Prostate gland (tissue), 2 donors: Measurements from ENCODE around the gene DLEU7.

Experiments
- POLR2A ChIP-seq: fragments of 450-650 bp; IDR thresholded peaks from one replicate; pipeline ENCODE4 v1.6.1; 2016; ENCODE audit warnings: antibody characterized with exemption, mild to moderate bottlenecking
- TF ChIP-seq, protein P1 (sequence below), 4 experiments: fragments of 200-600 bp in 2 of 4; fragments of 450-650 bp in 2 of 4; sonication (generic) in 2 of 4; IDR thresholded peaks; 1 replicate in 3 of 4; 2 replicates in 1 of 4; pipeline ENCODE4 v1.5.1; 2016 to 2019; ENCODE audit warnings: antibody characterized with exemption in 4 of 4, mild to moderate bottlenecking in 2 of 4, moderate library complexity in 2 of 4

DNA sequence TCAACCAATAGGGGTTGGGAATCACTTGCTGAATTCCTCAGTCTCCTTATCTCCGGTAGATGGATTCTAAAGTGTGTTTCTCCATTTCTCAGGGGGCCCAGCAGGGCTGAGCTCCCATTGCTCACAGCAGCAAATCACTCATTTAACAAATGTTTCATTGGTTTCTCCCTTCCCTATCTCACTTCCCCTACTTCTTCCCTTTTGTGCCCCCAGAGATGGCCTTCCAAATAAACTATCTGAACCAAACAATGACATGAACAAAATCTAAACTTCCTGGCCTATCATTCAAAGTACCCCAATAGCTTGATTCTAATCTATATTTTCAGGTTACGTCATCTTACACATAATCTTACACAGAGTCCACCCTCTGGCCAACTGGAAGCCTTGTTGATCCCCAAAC is 60.4 kb downstream of the DLEU7 start:
- TF ChIP-seq, protein P1, sequence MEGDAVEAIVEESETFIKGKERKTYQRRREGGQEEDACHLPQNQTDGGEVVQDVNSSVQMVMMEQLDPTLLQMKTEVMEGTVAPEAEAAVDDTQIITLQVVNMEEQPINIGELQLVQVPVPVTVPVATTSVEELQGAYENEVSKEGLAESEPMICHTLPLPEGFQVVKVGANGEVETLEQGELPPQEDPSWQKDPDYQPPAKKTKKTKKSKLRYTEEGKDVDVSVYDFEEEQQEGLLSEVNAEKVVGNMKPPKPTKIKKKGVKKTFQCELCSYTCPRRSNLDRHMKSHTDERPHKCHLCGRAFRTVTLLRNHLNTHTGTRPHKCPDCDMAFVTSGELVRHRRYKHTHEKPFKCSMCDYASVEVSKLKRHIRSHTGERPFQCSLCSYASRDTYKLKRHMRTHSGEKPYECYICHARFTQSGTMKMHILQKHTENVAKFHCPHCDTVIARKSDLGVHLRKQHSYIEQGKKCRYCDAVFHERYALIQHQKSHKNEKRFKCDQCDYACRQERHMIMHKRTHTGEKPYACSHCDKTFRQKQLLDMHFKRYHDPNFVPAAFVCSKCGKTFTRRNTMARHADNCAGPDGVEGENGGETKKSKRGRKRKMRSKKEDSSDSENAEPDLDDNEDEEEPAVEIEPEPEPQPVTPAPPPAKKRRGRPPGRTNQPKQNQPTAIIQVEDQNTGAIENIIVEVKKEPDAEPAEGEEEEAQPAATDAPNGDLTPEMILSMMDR (IDR thresholded peaks at IDR 0.05) = no peak
- TF ChIP-seq POLR2A = no peak
